RCC 7860 (cell line): ENCODE measurements around the gene NPAS3.

Experiments used
- DNase-seq: peaks from one replicate; pipeline ENCODE4 v3.0.0-alpha.2; 2015; ENCODE audit warnings: low spot score
- FAIRE-seq: peaks from 2 replicates; lab custom pipeline; 2012; peaks lifted over from hg19 to GRCh38; lab: Jason Lieb, UNC

NPAS3 gene

DNA sequence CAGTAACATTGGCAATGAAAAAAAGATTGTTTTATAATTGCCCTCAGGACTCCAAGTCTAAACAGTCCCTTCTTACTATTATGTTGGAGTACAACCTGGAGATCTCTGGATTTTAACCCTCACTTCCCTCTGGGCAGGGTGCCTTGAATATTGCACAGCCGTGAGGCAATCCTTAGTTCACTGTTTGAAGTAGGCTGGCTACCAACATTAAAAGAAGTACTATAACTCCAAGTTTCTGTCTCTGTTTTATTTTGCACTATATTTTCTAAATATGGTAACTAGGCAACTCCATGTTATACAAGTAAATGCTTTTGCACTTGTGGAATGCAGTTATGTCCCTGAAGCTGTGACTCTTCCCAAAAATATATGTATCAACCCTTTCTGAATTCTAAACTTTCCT, 521.5 kb downstream of the NPAS3 start:
- DNase-seq (no peak), FAIRE-seq (no peak)

DNA sequence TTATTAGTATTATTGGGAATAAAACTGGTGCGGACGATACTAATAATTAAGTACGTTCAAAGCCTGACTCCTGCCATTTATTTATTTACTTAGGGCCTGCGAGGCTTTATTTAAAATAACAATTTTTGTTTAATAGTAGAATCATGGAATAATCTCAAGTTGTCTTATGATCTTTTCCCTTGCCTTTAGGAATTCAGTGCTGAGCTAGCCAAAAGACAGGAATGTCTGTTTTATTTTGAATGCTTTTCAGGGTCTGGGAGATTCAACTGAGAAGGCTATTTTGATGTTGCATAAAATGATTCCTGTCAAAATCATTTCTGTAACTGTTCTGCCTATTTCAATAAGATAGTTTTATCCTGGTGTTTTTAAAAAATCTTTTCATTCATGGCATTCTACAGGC, 522.4 kb downstream of the NPAS3 start:
- no peak for FAIRE-seq
- no peak for DNase-seq

DNA sequence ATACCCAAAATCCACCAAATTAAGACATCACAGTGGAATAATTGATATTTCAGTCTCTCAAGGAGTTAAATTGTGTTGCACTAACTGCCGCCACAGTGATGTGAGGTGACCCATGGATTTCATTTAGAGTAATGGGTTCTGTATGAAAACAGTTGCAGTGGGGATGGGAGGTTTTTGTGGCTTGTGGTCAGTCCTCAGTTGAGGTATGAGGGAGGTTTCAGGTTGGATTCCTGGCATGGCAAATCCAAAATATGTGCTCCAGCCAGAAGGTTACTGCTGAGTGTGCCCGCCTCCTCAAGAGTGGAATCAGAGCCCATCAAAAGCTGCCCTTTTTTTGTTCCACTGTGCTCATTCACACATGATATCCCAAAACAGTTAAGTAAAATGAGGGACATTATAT, 525.1 kb downstream of the NPAS3 start:
- DNase-seq (no peak), FAIRE-seq (no peak)

DNA sequence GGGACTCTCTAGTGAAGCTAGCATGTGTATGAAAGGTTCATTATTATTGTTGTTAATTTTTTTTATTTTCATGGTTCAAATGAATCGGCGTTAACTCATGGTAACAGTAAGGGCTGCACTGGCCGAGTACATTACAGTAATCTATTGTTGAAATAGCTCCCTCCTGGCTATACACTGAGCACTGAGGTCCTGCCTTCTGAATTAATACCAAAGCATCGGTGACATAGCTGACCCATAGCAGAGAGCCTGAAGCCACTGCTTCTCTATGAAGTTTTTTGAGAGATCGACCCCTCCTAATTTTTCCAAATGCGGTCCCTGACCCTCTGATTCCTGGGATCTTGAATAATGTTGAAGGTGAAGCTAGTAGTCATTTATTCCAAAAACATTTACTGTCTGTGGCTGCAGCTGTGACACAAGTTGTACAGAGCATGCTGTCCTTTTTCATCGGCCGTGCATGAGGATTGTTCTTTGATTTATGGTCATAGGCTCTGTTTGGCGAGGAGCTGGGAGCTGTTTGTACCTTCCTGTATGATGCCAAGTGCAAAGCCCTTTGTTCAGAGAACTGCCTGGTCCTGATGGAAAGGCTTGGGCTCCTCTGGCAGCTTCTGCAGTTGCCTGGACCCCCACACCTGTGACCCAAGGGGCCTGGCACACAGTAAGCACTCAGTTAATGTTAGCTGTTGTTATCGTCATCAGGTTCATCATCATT, 525.7 kb downstream of the NPAS3 start:
- DNase-seq, result no peak
- no peak for FAIRE-seq

DNA sequence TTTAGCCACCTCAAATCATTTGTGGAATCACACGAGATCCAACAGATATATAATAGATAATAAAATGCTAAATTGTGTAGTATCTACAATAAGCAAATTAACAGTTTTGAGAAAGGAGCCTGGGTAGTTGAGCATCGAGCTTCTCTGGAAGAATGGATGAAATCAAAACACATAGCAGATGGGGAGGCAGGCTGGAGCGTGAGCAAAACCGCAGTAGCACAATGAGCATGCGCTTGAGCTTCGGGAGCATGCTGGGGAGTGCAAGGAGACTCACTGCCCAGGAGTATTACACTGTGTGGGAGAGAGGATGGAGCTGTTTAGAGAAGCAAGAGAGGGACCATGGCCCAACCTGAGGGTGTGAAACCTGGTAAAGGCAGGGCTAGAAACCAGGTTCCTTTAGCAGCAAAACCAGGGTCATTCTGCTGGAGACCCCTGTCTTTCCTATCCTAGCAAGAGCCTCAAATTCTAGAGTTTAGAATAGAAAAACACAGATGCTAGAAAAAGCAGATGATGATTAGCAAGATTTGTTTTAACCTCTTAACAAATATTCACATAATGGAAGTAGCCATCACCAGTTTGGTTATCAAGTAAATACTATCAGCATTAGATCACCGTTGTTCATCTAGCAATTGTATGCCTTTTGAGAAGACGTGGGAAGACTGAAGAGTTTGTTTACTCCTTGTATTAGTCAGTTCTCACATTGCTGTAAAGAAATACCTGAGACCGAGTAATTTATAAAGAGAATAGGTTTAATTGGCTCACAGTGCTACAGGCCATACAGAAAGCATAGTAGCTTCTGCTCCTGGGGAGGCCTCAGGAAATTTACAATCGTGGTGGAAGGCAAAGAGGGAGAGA, 527.4 kb downstream of the NPAS3 start:
- no peak for FAIRE-seq
- DNase-seq, result no peak

DNA sequence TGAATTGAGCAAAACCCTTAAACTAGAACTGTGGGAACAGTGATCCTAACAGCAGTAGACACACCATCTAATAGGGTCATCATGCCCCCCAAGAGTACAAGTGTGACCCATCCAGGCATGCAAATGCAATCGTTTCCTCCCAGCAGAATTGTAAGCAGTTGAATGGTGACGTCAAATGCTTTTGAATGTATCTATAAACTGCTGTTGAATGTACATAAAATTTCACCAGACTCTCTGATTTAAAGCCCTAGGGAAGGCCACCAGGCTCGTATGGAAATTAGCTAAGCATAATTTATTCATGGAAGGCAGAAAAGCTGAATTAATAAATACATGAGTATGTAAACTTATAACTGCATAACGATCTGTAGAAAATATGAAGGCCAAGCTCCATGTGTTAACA, 529.3 kb downstream of the NPAS3 start:
- no peak for FAIRE-seq
- DNase-seq, result no peak

DNA sequence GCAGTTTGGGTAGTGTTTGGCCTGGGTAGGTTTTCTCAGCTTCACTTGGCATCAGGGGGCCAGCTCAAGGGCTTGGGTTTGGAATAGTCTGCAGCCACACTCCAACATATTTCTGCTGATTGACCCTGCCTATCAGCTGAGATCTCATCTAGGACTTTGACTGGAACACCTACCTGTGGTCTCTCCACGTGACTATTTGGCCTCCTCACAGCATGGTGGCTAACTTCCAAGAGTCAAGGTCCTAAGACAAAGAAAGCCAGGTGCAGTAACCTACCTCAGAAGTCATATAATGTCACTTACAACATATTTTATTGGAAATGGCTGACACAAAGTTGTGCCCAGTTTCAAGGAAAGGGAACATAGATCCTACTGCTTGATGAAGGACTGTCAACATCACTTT, 531.2 kb downstream of the NPAS3 start:
- DNase-seq (no peak), FAIRE-seq (no peak)

DNA sequence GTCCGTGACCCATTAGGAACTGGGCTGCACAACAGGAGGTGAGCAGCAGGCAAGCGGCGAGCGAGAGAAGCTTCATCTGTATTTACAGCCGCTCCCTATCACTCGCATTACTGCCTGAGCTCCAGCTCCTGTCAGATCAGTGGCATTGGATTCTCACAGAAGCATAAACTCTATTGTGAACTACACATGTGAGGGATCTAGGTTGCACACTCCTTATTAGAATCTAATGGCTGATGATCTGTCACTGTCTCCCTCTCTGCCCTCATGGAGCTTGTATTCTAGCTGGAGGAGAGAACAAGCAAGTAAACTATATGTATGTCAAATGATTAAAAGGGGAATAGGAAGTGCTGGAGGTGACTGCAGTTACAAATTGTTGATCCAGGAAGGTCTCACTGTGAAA, 533.1 kb downstream of the NPAS3 start:
- FAIRE-seq (no peak), DNase-seq (no peak)

GRCh38 chr14:33475623-33476022, 536.9 kb downstream of the NPAS3 start:
- FAIRE-seq (no peak), DNase-seq (no peak)

- DNase-seq, result no peak
- FAIRE-seq, result no peak
Measured at GRCh38 chr14:33477797-33478196, 539.1 kb downstream of the NPAS3 start.

- FAIRE-seq, result no peak
- DNase-seq, result no peak
Measured at GRCh38 chr14:33480071-33480886, 541.6 kb downstream of the NPAS3 start.

GRCh38 chr14:33480887-33481184, 542.2 kb downstream of the NPAS3 start:
- FAIRE-seq, result no peak
- no peak for DNase-seq

DNA sequence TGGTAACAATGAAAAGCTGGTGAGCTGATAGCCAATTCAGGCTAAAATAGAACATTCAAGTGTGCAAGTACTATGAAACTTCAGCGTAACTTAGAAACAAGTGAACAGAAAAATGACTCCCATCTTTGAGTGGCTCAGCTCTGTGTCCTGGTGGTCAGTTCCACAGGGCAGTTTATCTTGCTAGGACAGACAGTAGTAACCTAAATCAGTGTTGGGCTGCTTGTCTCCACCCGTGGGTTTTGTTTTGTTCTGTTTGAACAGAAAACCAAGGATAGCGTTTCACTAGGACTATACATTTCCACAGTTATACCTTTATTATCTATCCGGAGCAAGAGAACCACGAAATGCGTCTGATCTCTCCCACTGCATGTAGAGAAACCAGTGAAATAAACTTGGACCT, 544.4 kb downstream of the NPAS3 start:
- DNase-seq (no peak), FAIRE-seq (no peak)

DNA sequence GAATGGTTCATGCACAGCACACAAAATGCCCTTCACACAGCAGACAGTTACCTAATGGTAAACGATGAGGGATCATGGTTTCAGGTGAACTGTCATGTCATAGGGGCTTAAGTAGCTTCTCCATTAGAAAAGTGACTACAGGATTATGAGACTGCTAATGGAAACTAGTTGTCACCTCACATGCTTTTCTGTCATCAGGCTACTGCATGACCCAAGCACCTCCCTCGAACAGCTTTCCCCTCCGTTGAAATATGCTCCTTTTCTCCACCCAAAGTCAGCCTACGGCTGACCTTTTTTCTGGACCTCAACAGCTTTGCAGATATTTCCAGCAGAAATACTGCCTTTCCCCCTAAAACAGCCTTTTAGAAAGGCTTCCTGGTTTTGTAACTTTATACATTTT, 544.9 kb downstream of the NPAS3 start:
- no peak for FAIRE-seq
- no peak for DNase-seq

DNA sequence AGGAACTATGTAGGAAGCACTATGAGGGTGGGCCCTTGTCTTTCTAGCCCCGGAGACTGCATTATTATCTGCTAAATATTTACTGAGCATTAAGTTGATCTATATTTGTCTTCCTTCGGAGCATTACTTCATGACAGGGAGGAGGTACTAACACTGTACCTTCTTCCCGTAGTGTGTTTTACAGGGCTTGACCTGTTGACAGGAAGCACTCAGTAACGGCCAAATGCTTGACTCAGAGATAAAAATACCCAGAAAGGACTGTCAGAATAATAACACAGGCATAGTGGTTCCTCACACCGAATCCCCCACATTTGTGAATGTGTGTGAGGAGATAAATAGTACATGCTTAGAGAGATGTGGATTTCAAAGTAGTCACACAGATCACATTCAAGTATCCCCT, 545.6 kb downstream of the NPAS3 start:
- FAIRE-seq (no peak), DNase-seq (no peak)

DNA sequence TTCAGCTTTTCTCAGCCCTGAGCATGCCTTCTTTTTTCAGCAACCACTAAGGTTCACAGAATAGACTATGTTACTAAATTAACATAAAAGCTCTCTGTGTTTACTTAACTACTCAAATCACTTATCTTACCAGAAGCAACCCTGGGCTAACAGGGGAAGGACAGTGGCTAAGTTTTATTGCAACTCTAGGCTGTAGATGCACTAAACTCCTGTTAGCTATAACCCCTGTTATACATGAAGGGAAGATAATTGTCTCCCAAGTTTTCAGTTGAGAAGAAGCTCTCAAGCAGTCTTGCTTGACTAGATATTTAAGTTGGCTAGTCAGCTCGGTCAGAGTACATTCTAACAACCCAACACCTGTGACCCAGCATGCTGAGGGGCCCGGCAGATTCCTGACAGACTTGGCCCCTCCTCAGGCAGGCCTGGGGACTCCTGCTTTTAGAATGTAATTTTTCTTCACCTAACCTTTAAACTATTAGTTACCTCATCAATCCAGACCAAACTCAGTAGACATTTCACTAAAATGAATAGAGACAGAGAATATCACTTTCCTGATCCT, 547.7 kb downstream of the NPAS3 start:
- no peak for DNase-seq
- no peak for FAIRE-seq

GRCh38 chr14:33488582-33488981, 549.9 kb downstream of the NPAS3 start:
- DNase-seq, result no peak
- FAIRE-seq, result no peak

GRCh38 chr14:33490555-33490954, 551.9 kb downstream of the NPAS3 start:
- FAIRE-seq, result no peak

GRCh38 chr14:33491112-33491511, 552.4 kb downstream of the NPAS3 start:
- DNase-seq (no peak), FAIRE-seq (no peak)

More at GRCh38 chr14:33490555-33490954, 551.9 kb downstream of the NPAS3 start:
- no peak for DNase-seq

DNA sequence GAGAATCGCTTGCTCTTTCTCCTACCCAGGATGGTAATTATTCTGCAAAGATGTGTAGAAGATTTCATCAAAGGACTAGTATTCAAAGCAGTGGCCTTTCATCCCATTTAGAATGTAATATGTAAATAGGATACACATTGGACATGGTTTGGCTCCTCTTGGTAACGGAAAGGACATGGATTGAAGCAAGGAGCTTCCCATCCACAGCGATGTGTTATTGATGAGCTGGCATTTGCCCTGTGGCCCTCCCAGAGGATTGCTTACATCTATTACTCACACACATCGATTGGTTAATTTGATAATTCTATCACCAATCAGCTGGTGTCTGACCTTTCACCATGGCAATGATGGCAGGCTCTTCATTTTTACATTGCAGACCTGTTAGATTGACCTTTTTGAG, 553.8 kb downstream of the NPAS3 start:
- FAIRE-seq, result no peak
- DNase-seq, result no peak

GRCh38 chr14:33493266-33493665, 554.6 kb downstream of the NPAS3 start:
- no peak for DNase-seq
- FAIRE-seq, result no peak
